ENCODE data around the gene SLC4A4.
A peak's percentile ranks its signal among the peaks of the same experiment; 100 is the strongest.

Gene SLC4A4

GRCh38 chr4:71469541-71469940 lies 130.7 kb downstream of the SLC4A4 start:
- no peak for DNase-seq

- no peak for DNase-seq
Measured at GRCh38 chr4:71470524-71470923, 131.7 kb downstream of the SLC4A4 start.

- no peak for DNase-seq
Measured at GRCh38 chr4:71472946-71473345, 134.1 kb downstream of the SLC4A4 start.

- no peak for DNase-seq
Measured at GRCh38 chr4:71473541-71474240, 134.9 kb downstream of the SLC4A4 start.

- DNase-seq = no peak
Measured at GRCh38 chr4:71474731-71475130, 135.9 kb downstream of the SLC4A4 start.

GRCh38 chr4:71476240-71476639 lies 137.4 kb downstream of the SLC4A4 start:
- DNase-seq = no peak

- DNase-seq = no peak
Measured at GRCh38 chr4:71486550-71487343, 147.9 kb downstream of the SLC4A4 start.

GRCh38 chr4:71487344-71487920 lies 148.6 kb downstream of the SLC4A4 start:
- peak in 25 of 51 donors; percentile 1 to 64 (median 18) for DNase-seq

- DNase-seq = no peak
Measured at GRCh38 chr4:71494539-71494938, 155.7 kb downstream of the SLC4A4 start.

- DNase-seq = no peak
Measured at GRCh38 chr4:71495454-71495853, 156.6 kb downstream of the SLC4A4 start.

GRCh38 chr4:71497078-71497477 lies 158.3 kb downstream of the SLC4A4 start:
- DNase-seq = no peak

GRCh38 chr4:71498002-71498401 lies 159.2 kb downstream of the SLC4A4 start:
- no peak for DNase-seq

GRCh38 chr4:71498625-71499024 lies 159.8 kb downstream of the SLC4A4 start:
- no peak for DNase-seq

GRCh38 chr4:71501992-71502391 lies 163.2 kb downstream of the SLC4A4 start:
- no peak for DNase-seq

GRCh38 chr4:71518283-71518989 lies 179.6 kb downstream of the SLC4A4 start:
- DNase-seq = no peak

- no peak for DNase-seq
Measured at GRCh38 chr4:71520308-71520707, 181.5 kb downstream of the SLC4A4 start.

- no peak for DNase-seq
Measured at GRCh38 chr4:71520850-71521249, 182.0 kb downstream of the SLC4A4 start.

GRCh38 chr4:71524756-71525155 lies 185.9 kb downstream of the SLC4A4 start:
- no peak for DNase-seq

- no peak for DNase-seq
Measured at GRCh38 chr4:71526637-71527406, 188.0 kb downstream of the SLC4A4 start.

- no peak for DNase-seq
Measured at GRCh38 chr4:71532407-71532806, 193.6 kb downstream of the SLC4A4 start.

GRCh38 chr4:71533121-71533520 lies 194.3 kb downstream of the SLC4A4 start:
- DNase-seq = no peak
